ENCODE data around the gene NLRP9.
"Not testable (repeated sequence)": the region's sequence is repeated elsewhere in the genome, so short reads cannot be mapped to it uniquely, and the experiment has no call there.

The NLRP9 gene

GRCh38 chr19:55720214-55720746 is 17.9 kb downstream of the NLRP9 start:
- H3K27ac ChIP-seq (ENCODE audit: low read depth, low read length): no peak overlapping the region
- no peak overlapping the region for H3K4me3 ChIP-seq (ENCODE audit: low read length)
- H3K9me2 ChIP-seq (replicated peaks; ENCODE audit: control insufficient read depth, low read length): no peaks in the 10 kb centered on the region
- TF ChIP-seq EZH2phosphoT487 (IDR thresholded peaks at IDR 0.05; ENCODE audit: borderline replicate concordance, low read length) (no peak), CTCF (IDR thresholded peaks at IDR 0.05; ENCODE audit: low read depth, low read length, poor library complexity, severe bottlenecking) (no peak)
- no peaks in the 10 kb centered on the region for H3K4me1 ChIP-seq (ENCODE audit: control insufficient read depth, low read length)
- H3K36me3 ChIP-seq (ENCODE audit: control insufficient read depth, low read length): no peaks in the 10 kb centered on the region
- H3K27me3 ChIP-seq (ENCODE audit: control insufficient read depth, low read length): no peaks in the 10 kb centered on the region
- H3F3A ChIP-seq (ENCODE audit: control insufficient read depth, insufficient read depth): no peaks in the 10 kb centered on the region
- no peaks in the 10 kb centered on the region for H3K79me2 ChIP-seq (ENCODE audit: control insufficient read depth, low read length)
- peaks cover 7% of the 10 kb centered on the region for H3K9me3 ChIP-seq (ENCODE audit: control insufficient read depth, insufficient read depth, low read length)
- H3K4me2 ChIP-seq (ENCODE audit: low read length): no peak overlapping the region
- H4K20me1 ChIP-seq (ENCODE audit: control insufficient read depth, insufficient read depth, low read depth, low read length): no peaks in the 10 kb centered on the region

GRCh38 chr19:55717879-55718711 is 20.1 kb downstream of the NLRP9 start:
- H3K27me3 ChIP-seq (ENCODE audit: control insufficient read depth, low read length); H3K79me2 ChIP-seq (ENCODE audit: control insufficient read depth, low read length): not testable (repeated sequence)

GRCh38 chr19:55717251-55717650 is 21.0 kb downstream of the NLRP9 start:
- H3K79me2 ChIP-seq (ENCODE audit: control insufficient read depth, low read length): no peaks in the 10 kb centered on the region
- H3K36me3 ChIP-seq (ENCODE audit: control insufficient read depth, low read length): no peaks in the 10 kb centered on the region
- H3K9me3 ChIP-seq (ENCODE audit: control insufficient read depth, insufficient read depth, low read length): peaks cover 4% of the 10 kb centered on the region
- H3K4me3 ChIP-seq (ENCODE audit: low read length): no peak overlapping the region
- H3K9me2 ChIP-seq (replicated peaks; ENCODE audit: control insufficient read depth, low read length): no peaks in the 10 kb centered on the region
- H3K27me3 ChIP-seq (ENCODE audit: control insufficient read depth, low read length): no peaks in the 10 kb centered on the region
- H4K20me1 ChIP-seq (ENCODE audit: control insufficient read depth, insufficient read depth, low read depth, low read length): no peaks in the 10 kb centered on the region
- TF ChIP-seq EZH2phosphoT487 (IDR thresholded peaks at IDR 0.05; ENCODE audit: borderline replicate concordance, low read length): no peak
- no peak for TF ChIP-seq CTCF (IDR thresholded peaks at IDR 0.05; ENCODE audit: low read depth, low read length, poor library complexity, severe bottlenecking)
- H3K4me1 ChIP-seq (ENCODE audit: control insufficient read depth, low read length): no peaks in the 10 kb centered on the region
- H3K27ac ChIP-seq (ENCODE audit: low read depth, low read length): no peak overlapping the region
- no peaks in the 10 kb centered on the region for H3F3A ChIP-seq (ENCODE audit: control insufficient read depth, insufficient read depth)
- H3K4me2 ChIP-seq (ENCODE audit: low read length): no peak overlapping the region

More at GRCh38 chr19:55717879-55718711, 20.1 kb downstream of the NLRP9 start:
- H3K4me1 ChIP-seq (ENCODE audit: control insufficient read depth, low read length); H3K9me2 ChIP-seq (replicated peaks; ENCODE audit: control insufficient read depth, low read length); H3K9me3 ChIP-seq (ENCODE audit: control insufficient read depth, insufficient read depth, low read length); H3K4me2 ChIP-seq (ENCODE audit: low read length); H3K36me3 ChIP-seq (ENCODE audit: control insufficient read depth, low read length); H3K4me3 ChIP-seq (ENCODE audit: low read length); H3F3A ChIP-seq (ENCODE audit: control insufficient read depth, insufficient read depth); H4K20me1 ChIP-seq (ENCODE audit: control insufficient read depth, insufficient read depth, low read depth, low read length); H3K27ac ChIP-seq (ENCODE audit: low read depth, low read length): not testable (repeated sequence)

- TF ChIP-seq EZH2phosphoT487 (IDR thresholded peaks at IDR 0.05; ENCODE audit: borderline replicate concordance, low read length): no peak
- TF ChIP-seq CTCF (IDR thresholded peaks at IDR 0.05; ENCODE audit: low read depth, low read length, poor library complexity, severe bottlenecking): no peak
- H3K27ac ChIP-seq (ENCODE audit: low read depth, low read length): no peak overlapping the region
- H4K20me1 ChIP-seq (ENCODE audit: control insufficient read depth, insufficient read depth, low read depth, low read length): no peaks in the 10 kb centered on the region
- no peaks in the 10 kb centered on the region for H3K27me3 ChIP-seq (ENCODE audit: control insufficient read depth, low read length)
- H3K4me1 ChIP-seq (ENCODE audit: control insufficient read depth, low read length): no peaks in the 10 kb centered on the region
- H3K36me3 ChIP-seq (ENCODE audit: control insufficient read depth, low read length): no peaks in the 10 kb centered on the region
- H3K79me2 ChIP-seq (ENCODE audit: control insufficient read depth, low read length): no peaks in the 10 kb centered on the region
- H3F3A ChIP-seq (ENCODE audit: control insufficient read depth, insufficient read depth): no peaks in the 10 kb centered on the region
- H3K9me2 ChIP-seq (replicated peaks; ENCODE audit: control insufficient read depth, low read length): no peaks in the 10 kb centered on the region
- no peak overlapping the region for H3K4me2 ChIP-seq (ENCODE audit: low read length)
- H3K4me3 ChIP-seq (ENCODE audit: low read length): no peak overlapping the region
- H3K9me3 ChIP-seq (ENCODE audit: control insufficient read depth, insufficient read depth, low read length): peaks cover 3% of the 10 kb centered on the region
These were observed 21.7 kb downstream of the NLRP9 start for GRCh38 chr19:55716531-55716930.
